ENCODE measurements around the gene MLC1.

- TF ChIP-seq CTCF (IDR thresholded peaks at IDR 0.05) (no peak), POLR2A (IDR thresholded peaks at IDR 0.05) (no peak), POLR2AphosphoS5 (IDR thresholded peaks at IDR 0.05) (no peak), EP300 (IDR thresholded peaks at IDR 0.05) (no peak)
Measured at GRCh38 chr22:50088096-50088495, 2.9 kb upstream of the MLC1 start.

Data from stomach (tissue), 4 donors.